Raji (cell line): ENCODE data around the gene PILRA.
A peak's percentile ranks its signal among the peaks of the same experiment; 100 is the strongest.

ENCODE experiments used
- POLR2A ChIP-seq: IDR thresholded peaks from 2 replicates; pipeline ENCODE4 v1.6.1; 2011; ENCODE audit warnings: low read depth, low read length, control low read depth; ENCODE audit not compliant: insufficient read depth

The PILRA gene

DNA sequence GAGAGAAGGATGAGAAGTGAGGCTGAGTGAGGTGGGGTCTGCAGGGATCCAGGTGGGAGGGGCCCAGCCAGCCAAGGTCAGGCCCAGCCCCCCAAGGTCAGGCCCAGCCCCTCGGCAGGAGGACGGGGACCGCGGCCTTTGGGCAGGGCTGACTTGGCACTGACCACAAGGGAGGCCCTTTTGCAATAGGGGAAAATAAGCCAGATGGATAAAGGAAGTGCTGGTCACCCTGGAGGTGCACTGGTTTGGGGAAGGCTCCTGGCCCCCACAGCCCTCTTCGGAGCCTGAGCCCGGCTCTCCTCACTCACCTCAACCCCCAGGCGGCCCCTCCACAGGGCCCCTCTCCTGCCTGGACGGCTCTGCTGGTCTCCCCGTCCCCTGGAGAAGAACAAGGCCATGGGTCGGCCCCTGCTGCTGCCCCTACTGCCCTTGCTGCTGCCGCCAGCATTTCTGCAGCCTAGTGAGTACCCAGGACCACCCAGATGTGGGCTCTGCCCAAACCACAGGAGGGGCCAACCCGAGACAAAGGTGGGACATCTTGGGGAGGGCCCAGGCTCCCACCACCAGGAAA lies at the start of gene PILRA:
Gene PILRA (plus strand): TSS at position 227 of the 571 bp plus-strand sequence. CDS start 170 bp downstream, at position 397.
- no peak for TF ChIP-seq POLR2A

DNA sequence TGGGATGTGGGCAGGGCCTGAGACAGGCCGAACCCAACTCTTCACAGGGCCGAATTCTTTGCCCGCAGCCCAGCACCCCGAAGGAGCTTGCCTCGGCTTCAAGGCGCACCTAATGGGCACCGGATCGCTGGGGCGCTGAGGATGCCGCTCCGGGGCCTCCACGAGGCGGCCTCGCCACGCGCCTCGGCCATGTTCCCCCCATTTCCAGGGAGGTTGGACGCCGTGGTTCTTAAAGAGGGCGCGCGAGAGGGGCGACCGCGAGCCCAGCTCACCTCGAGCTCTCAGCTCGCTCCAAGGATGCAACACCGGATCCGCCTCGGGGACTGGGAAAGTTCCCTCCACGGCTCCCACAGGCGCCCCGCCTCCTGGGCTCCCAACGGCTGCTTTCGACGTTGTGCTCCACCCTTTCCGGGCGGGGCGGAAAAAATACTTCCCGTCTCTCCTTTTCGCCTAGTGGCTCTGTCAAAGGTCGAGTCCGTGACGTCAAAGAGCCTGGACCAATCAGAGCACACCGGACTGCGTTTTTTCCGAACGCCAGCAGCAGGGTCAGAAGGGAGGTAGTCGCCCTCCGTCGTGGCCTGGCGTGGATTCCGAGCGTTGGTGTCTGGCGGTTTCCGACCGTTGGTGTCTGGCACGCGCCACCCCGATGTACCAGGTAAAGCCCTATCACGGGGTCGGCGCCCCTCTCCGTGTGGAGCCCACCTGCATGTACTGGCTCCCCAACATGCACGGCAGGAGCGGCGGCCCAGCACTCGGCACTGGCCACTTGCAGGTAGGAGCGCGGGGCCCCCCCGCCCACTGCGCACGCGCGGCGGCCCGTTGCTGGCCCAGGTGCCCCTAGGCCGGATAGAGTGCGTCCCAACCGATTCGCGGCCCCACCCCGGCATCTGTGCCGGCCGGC lies 37.5 kb upstream of the PILRA start:
- peak; percentile 97 for TF ChIP-seq POLR2A

- no peak for TF ChIP-seq POLR2A
Observed at GRCh38 chr7:100342765-100343164, 30.5 kb upstream of the PILRA start.

DNA sequence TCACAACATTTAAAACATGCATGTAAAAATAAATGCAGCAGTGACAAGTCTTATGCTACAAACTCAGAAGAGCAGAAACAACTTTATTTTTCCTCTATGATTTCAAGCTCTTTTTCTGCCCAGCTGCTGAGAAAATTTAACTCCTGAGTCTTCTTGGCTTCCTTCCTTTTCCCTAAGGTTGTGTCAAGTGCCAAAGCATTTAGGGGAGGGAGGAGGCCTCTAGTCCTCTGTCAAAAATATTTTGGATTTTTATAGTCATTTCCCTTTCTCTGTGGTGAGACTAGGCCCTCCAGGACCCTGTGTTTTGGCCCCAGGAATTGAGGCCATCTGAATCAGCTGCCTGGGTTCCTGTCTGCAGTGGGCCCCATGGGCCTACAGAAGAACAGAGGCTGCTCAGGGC lies 26.4 kb upstream of the PILRA start:
- TF ChIP-seq POLR2A: no peak

DNA sequence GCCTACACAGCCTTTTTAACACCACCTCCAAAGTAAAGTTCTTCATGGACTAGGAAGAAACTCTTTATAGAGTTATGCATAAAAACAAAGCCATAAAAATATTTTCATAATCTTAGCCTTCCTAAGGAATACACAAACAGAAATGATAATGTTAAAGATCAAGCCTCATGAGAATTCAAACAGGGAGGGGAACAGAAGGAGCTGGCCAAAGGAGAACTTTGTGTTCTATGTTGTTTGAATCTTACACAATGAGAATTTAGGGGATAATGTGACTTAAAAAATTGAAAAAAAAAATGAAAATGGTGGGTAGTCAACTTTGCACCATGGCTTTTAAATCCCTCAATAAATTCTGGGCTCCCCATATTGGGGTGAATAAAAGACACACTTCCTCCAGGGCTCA lies 24.5 kb upstream of the PILRA start:
- TF ChIP-seq POLR2A: no peak

DNA sequence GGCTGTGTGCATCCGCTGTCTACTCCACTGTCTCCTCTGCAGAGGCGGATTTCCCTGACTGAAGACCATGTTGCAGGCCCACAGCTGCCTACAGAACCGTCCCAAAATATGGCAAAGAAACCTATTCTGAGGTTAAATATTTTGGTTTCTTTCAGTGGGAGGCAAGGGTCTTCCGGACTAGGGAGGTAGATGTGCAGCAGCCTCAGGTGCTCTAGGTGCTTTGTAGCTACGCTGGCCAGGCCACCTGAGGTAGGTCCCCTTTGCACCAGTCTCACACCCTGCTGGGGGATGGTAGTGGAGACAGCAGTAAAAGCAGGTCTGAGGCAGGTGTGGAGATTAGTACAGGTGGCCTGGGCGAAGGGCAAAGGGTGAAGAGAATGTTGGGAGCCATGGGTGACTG lies 23.5 kb upstream of the PILRA start:
- TF ChIP-seq POLR2A: no peak

GRCh38 chr7:100351657-100352058 lies 21.6 kb upstream of the PILRA start:
- TF ChIP-seq POLR2A: no peak

GRCh38 chr7:100352984-100353684 lies 20.2 kb upstream of the PILRA start:
- no peak for TF ChIP-seq POLR2A

DNA sequence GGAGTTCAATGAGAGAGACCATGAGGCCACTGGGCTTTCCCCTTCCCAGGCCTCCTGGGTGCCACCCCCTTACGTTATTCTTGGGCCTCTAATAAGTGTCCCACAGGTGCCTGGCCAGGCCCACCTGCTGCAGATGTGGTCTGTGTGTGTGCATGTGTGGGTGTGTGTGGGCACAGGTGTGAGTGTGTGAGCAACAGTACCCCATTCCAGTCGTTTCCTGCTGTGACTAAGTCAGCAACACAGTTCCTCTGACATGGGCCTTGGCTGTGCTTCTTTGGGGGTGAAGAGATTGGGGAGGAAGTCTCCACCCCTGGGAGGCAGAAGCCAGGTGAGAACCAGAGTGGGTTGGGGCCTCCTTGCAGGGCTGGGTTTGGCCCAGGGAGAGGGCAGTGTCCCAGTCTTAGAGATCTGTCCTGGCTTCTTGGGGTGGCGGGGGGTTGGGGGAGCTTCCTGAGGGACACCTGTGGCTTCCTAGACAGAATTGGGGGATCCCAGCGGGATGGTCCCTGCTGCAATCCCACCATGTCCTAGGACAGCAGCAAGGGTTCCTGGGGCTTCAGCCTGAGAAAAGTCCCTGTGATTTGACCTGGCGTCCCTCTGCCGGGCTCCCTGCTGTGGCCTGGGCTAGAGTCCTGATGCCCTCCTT lies 19.5 kb upstream of the PILRA start:
- no peak for TF ChIP-seq POLR2A

DNA sequence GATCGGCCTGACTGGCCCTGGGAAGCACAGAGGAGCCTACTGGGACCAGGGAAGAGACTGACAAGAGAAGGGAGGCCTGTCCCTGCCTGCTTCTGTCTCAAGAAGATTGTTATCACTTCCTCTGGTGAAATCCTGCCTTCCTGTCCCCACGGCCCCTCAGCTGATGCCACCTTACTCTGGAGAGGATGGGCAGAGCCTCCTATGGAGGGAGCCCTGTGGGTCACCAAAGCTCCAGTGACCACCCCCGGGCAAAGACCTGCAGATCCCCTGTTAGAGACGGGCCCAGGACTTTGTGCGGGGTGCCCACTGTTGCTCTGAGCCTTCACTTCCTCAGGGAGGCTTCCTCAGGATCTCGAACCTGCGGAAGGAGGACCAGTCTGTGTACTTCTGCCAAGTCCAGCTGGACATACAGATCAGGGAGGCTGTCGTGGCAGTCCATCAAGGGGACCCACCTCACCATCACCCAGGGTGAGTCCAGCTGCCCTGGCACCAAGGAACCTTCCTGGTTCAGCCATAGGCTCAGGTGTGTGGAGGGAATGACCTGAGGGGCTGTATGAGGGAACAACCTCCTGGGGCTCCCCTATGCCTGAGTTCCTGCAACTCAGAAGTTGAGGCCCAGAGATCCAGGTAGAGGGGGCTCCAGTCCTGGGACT lies 16.7 kb upstream of the PILRA start:
- no peak for TF ChIP-seq POLR2A

DNA sequence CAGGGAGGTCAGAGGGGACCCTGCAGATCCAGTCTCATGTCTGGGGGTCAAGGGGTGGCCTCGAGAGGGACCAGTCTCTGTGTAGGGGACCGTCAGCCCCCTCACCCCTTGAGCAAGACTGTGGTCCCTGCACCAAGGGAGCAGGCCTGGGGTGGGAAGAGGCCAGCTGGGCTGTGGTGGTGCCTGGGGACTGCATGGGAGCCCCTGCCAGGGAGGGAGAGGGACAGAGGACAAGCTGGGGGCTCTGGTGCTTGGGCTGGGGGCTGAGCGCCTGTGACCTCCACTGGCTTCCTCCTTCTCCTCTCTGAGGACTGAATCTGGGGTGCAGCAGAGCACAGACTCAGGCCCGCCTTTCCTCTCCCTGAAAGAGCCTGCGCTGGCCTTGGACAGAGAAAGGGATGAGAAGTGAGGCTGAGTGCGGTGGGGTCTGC lies 16.1 kb upstream of the PILRA start:
- TF ChIP-seq POLR2A: no peak

DNA sequence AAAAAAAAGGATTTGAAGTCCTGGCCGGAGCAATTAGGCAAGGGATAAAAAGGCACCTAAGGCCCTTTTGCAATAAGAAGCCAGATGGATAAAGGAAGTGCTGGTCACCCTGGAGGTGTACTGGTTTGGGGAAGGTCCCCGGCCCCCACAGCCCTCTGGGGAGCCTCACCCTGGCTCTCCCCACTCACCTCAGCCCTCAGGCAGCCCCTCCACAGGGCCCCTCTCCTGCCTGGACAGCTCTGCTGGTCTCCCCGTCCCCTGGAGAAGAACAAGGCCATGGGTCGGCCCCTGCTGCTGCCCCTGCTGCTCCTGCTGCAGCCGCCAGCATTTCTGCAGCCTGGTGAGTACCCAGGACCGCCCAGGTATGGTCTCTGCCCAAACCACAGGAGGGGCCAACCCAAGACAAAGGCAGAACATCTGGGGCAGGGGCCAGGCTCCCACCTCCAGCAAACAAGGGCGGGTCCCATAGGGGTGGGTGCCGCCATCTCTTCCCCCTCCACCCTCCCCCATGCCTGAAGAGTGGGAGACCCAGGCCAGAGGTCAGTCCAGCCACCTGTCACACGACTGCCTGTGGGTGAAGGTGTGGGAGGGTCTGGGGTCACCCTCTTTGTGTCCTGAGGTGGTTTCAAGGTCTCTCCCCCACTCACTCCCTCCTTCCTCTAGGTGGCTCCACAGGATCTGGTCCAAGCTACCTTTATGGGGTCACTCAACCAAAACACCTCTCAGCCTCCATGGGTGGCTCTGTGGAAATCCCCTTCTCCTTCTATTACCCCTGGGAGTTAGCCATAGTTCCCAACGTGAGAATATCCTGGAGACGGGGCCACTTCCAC lies 15.0 kb upstream of the PILRA start, which contains the start of gene PILRB:
Gene PILRB (plus strand): TSS at position 91 of the 830 bp plus-strand sequence. CDS start 186 bp downstream, at position 277.
- TF ChIP-seq POLR2A: no peak

DNA sequence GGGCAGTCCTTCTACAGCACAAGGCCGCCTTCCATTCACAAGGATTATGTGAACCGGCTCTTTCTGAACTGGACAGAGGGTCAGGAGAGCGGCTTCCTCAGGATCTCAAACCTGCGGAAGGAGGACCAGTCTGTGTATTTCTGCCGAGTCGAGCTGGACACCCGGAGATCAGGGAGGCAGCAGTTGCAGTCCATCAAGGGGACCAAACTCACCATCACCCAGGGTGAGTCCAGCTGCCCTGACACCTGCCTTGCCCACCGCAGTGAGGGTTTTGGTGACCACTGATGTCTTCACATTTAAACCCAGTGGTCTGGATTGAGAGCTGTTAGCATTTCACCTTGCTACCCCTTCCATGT lies 14.5 kb upstream of the PILRA start:
- no peak for TF ChIP-seq POLR2A
